Central memory CD4-positive, alpha-beta T cell (primary cell): ENCODE data around the gene DISP3.

Experiments used
- DNase-seq: peaks from one replicate; pipeline ENCODE4 v3.0.0; 2022

DISP3 gene

GRCh38 chr1:11516961-11517635 lies 38.1 kb downstream of the DISP3 start:
- DNase-seq = no peak

GRCh38 chr1:11518016-11518701 lies 39.2 kb downstream of the DISP3 start:
- DNase-seq = no peak

GRCh38 chr1:11518791-11519628 lies 40.1 kb downstream of the DISP3 start:
- no peak for DNase-seq

- DNase-seq = no peak
Observed at GRCh38 chr1:11519629-11520031, 40.7 kb downstream of the DISP3 start.

- DNase-seq = no peak
Observed at GRCh38 chr1:11520531-11521233, 41.7 kb downstream of the DISP3 start.

GRCh38 chr1:11521582-11522399 lies 42.8 kb downstream of the DISP3 start:
- no peak for DNase-seq

- no peak for DNase-seq
Observed at GRCh38 chr1:11522400-11523235, 43.7 kb downstream of the DISP3 start.

GRCh38 chr1:11523261-11523660 lies 44.3 kb downstream of the DISP3 start:
- DNase-seq = no peak

- DNase-seq = no peak
Observed at GRCh38 chr1:11523746-11524464, 45.0 kb downstream of the DISP3 start.

GRCh38 chr1:11524465-11525150 lies 45.7 kb downstream of the DISP3 start:
- DNase-seq = no peak

GRCh38 chr1:11525151-11525505 lies 46.2 kb downstream of the DISP3 start:
- no peak for DNase-seq

GRCh38 chr1:11525516-11525915 lies 46.6 kb downstream of the DISP3 start:
- no peak for DNase-seq

- DNase-seq = no peak
Observed at GRCh38 chr1:11526071-11526895, 47.3 kb downstream of the DISP3 start.

GRCh38 chr1:11527541-11528452 lies 48.8 kb downstream of the DISP3 start:
- DNase-seq = no peak

GRCh38 chr1:11528611-11529261 lies 49.8 kb downstream of the DISP3 start:
- DNase-seq = no peak

GRCh38 chr1:11529330-11529729 lies 50.4 kb downstream of the DISP3 start:
- no peak for DNase-seq
